G401.6 (cell line): Measurements from ENCODE around the gene VPS13A.

Experiments
- FAIRE-seq: peaks from 2 replicates; lab custom pipeline; 2012; peaks lifted over from hg19 to GRCh38; lab: Jason Lieb, UNC

Gene VPS13A

DNA sequence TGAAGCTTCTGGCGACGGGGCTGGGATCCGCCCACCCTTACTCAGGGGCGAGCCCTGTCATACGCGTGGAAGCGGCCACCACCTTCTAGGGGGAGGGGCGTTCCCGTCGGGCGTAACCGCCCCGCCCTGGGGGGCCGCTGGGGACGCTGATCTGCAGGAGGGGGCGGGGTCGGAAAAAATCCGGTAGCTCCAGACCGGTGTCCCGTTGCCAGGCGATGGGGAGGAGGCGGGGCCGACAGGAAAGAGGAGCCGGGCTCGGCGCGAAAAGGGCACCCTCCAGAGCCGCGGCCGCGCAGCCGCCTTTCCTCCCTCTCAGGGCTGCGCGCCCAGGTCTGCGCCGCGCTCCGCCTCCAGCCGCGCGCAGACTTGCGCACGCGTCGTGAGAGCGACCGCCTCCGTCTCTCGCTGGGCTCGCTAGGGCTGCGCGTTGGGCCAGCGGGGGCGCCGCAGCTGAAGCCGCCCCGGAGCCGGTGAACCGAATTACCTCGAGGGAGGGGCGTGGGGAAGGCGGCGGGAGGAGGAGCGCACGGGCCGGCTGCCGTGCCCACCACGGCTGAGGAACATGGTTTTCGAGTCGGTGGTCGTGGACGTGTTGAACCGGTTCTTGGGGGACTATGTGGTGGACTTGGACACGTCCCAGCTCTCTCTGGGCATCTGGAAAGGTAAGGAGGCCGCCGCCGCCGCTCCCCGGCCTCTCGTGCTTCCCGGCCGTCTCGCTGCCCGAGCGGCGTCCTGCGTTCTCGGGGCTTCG lies at the start of gene VPS13A:
VPS13A (plus strand) TSS at position 392 of the 751 bp plus-strand sequence; CDS start at position 563, 171 bp downstream.
- FAIRE-seq = peak; percentile 91

DNA sequence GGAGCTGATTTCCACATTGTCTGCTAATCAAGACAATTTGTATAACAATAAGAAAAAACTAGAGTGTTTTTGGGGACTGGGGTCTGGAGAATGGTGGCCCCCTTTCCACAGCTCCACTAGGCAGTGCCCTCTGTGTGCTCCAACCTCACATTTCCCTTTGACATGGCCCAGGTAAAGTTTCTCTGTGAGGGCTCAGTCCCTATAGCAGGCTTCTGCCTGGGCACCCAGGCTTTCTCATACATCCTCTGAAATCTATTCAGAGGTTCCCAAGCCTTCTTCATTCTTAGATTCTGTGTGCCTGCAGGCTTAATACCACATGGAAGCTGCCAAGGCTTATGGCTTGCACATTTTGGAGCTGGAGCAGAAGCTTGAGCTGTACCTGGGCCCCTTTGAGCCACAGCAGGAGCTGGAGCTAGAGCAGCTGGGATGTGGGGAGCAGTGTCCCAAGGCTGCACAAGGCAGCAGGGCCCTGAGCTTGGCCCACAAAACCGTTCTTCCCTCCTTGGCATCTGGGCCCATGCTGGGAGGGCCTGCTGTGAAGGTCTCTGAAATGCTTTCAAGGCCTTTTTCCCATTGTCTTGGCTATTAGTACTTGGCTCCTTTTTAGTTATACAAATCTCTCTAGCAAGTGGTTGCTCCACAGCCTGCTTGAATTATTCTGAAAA lies 49.1 kb upstream of the VPS13A start:
- FAIRE-seq = no peak

DNA sequence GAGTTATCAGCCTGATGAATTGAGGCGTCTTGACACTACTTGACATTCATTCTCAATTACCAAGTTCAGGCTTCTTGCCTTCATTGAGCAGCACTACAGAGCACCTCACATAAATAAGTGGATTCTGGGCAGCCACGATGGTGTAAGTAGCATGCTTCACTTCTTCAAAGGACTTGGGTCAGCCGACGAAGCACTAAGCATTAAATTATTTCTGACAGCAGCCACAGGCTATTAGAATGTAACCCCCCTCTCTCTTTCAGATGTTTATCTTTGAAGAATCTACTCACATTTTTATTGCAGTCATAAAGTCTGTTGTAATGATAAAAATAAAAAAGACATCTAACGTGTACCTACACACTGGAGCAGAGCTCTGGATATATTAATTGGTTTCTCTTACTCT lies 45.9 kb upstream of the VPS13A start:
- FAIRE-seq = no peak

DNA sequence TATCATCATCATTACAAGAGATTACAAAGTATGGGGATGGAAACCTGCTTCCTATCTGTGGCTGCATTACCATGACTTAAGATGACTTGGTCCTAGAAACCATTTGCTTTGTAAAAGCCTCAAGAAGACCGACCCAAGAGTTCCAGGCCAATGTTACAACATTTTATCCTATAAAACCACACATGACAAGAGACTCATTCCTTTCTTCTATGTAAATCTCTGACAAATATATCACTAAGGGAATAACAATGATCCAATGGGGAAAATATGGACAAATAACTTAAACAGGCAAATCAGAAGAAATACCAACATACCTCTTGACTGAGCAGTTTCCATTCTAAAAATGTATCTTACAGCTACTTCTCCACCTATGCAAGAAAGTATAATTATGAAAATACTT lies 44.3 kb upstream of the VPS13A start:
- no peak for FAIRE-seq

DNA sequence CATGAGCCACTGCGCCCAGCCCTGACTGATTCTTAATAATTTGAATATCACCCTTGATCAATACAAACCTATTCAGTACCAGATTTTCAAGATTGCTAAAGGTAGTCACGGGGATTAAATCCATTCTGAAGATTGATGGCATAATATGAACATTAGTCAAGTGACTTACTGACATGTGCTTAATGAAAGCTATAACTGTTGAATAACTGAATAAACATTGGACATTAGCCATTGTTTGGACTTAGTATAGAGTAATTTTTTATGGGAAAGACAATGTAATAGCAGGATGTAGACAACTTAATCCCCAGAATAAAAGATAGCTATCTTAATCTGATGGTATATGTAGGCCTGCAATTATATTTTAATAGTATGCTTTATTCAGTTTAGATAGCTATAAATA lies 35.0 kb upstream of the VPS13A start:
- no peak for FAIRE-seq

DNA sequence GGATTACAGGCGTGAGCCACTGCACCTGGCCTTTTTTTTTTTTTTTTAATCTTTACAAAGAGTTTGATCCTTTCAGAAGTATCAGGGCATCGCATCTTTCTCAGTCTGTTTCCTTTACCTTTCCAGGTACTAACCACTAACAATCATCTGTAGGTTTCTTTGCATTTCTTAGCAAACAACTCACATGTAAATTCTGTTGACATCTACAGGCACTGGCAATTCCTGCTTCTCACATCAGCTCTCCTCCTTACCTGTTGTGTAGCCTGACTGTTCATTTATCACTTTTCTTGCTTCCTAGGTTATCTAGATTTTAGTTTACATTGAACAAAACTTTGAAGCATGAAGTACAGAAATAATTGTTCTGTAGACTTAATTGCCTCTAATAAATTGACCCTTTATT lies 27.5 kb upstream of the VPS13A start:
- FAIRE-seq = no peak

DNA sequence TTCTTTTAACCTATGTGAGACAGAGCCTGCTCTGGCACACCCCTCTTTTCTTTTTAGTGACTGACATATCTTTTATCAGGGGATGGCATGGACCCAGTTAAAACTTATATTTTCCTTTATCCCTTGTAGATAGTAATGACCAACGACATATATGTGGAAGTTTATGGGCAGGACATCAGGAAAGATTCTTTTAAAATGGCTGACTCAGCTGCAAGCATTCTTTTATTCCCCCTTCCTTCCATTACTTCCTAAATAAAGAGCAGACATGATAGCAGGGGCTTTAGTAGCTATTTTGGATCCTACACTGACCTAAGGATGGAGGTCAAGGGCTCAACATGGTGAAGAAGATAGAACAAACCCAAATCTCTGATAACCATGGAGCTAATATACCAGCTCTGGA lies 25.0 kb upstream of the VPS13A start:
- FAIRE-seq = no peak

DNA sequence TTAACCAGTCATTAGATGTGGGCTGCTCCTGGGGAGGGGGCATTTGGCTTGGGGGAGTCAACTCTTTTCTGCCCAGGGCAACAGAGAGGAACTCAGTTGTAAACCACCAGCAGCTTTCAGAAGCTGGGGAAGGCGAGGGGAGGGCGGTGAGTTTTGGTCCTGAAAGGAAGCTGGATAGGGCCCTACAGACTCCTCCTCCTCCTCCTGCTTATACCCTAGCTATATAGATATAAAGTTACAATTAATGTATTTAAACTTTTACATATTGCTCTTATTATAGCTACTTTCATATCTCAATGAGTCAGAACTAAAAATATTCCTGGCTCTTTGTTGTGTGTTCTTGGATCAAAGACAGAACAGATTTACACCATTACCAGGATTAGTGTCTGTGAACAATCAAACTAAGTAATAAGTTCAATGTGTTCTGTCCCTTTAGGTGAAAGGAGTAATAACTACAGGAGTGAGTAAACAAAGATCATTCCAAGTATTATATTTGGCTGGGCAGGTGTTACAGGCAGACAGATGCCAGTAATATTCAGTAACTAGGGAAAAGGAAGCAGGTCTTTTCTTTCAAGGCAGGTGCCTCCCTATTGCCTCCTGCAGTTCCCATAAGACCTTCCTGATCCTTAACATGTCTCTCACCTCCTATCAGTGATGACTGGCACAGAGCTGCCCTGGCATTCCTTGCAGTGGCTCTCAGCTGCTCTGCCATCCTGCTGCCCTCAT lies 20.5 kb upstream of the VPS13A start:
- FAIRE-seq = no peak

DNA sequence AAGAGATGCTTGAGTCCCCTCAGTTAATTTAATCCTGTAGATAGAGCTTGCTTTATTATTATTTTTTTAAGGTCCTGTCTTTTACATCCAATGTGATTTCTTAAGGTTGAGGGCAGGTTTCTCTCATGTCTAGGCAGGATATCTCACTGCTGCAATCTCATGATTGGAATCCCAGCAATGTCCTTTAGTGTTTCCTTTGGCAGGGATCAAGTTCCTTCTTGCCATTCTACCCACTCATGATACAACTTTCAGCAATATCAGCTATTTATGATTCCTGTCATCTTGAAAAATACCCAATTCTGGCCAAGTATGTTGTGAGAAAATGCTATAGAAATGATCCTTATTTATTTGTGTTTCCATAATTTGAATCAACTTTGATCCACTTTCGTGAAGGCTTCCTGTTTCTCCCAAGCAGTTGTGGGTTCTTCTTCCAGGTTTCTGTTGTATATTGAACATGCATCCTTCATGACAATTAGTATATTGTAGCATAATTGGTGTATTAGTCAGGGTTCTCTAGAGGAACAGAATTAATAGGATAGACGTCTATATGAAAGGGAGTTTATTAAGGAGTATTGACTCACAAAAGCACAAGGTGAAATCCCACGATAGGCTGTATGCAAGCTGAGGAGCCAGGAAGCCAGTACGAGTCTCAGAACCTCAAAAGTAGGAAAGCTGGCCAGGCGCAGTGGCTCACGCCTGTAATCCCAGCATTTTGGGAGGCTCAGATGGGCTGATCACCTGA lies 18.4 kb upstream of the VPS13A start:
- no peak for FAIRE-seq

DNA sequence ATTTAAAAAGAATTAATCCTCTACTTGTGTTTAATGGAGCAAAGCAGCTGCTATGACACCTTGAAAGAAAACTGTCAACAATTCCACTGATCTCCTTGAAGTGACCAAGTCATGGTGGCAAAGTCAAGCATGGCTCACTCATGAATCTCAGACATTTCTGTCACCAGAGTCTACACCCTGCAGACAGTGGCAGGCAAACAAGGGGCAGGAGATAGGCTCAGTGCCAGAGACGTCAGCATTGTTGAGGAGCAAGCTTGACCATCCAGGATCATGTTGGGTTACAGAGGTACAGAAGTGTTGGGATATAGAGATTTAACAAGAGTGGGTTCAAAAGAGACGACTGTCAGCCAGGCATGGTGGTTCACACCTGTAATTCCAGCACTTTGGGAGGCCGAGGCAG lies 16.1 kb upstream of the VPS13A start:
- FAIRE-seq = no peak

DNA sequence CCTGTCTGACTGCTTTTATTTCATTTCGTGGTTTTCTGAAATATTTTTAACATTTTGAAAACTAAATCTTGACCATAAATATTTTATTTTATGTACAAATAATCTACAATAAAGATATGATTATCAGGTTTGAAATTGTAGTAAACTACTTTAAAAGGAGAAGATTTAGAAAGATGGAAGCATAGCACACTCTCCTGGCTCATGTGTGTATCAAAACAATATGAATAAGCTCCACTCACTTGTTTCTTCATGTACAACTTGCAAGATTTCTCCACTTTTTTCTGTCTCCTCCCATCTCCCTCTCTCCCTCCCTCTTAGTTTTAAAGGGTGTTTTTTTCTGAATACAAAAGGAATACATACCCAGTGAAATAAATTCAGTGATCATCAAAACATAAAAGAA lies 15.4 kb upstream of the VPS13A start:
- FAIRE-seq = no peak

DNA sequence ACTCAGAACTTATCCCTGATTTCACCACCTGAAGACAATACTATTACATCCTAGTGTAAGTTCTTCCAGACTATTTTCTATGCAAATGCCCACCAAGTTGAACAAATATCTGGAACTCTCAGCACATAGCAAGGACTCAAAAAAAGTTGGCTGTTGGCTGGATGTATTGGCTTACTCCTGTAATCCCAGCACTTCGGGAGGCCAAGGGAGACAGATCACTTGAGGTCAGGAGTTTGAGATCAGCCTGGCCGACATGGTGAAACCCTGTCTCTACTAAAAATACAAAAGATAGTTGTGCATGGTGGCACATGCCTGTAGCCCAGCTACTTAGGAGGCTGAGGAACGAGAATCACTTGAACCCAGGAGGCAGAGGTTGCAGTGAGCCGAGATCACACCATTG lies 15.0 kb upstream of the VPS13A start:
- FAIRE-seq = no peak

DNA sequence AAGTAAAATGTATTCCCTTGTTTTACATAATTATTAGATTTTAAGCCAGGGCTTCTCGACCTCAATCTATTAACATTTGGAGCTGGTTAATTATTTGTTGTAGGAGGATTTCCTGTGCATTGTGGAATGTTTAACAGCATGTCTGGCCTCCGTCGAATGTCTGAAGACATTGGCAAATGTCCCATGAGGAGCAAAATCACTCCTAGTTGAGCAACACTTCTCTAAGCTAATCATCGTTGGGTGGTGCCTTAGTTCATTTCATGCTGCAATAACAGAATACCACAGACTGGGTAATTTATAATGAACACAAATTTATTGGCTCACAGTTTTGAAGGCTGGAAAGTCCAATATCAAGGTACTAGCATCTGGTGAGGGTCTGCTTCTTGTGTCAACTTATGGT lies 13.4 kb upstream of the VPS13A start:
- no peak for FAIRE-seq

DNA sequence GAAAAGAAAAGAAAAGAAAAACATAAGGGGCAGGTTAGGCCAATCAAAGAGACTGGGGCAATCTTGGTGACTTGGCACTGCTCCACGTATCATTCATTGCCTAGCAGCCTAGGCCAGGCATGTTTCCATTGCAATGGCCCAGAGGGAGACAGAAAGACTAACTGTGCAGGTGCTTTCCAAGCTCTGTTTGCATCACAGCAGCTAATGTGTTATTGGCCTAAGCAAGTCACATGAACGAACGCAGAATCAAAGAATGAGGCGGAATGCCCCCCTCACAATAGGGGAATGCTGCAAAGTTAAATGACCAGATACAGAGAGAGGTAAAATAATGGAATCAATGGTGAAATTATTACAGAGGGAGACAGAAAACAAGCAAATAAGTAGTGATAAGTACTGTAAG lies 11.1 kb upstream of the VPS13A start:
- no peak for FAIRE-seq

DNA sequence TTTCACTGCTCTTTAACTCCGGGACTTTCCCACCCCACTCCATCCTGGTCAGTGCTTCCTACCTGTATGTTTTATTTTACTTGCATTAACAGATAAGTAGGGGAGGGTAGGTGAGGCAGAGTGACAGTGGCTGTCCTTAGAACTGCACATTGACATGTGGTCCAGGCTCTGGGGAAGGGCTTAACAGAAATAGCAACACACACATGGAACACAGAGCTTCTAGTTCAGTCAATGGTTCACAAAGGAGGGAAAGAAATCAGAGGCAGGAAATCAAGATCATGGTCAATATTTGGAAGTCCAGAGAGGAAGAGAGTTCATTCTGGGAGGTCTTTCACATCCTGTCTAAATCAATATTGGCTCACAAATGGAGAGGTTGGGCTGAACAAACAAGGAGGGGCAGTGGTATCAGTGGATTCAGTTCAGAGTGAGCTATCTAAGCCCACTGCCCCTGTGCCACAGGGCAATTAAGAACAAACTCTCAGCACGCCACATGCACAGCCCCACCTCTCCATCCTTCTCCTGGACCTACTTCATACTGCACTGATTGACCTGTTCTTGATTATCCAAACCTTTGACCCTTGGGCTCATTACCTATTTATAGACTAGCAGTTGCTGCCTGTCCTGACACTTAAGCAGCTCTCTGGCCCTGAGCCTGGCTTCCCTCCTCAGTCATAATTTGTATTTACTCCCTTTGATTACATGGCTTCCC lies 6.2 kb upstream of the VPS13A start:
- FAIRE-seq = no peak

DNA sequence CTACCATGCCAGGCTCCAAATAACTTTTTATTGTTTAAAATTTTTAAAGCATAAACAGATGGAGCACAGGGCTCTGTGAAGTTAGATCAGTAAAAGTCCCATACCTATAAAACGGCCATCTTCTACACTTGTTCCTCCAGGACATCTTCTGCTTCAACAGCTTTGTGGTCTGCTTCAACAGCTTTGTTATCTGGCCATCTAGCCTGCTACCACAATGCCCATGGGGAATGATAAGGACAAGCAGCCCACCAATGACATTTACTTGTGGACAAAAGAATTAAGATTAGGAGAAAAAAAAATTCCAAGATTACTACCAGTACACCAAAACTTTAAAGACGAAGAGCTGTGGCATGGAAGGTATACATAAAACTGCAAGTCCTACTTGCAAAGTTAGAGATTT lies 2.2 kb upstream of the VPS13A start:
- no peak for FAIRE-seq

DNA sequence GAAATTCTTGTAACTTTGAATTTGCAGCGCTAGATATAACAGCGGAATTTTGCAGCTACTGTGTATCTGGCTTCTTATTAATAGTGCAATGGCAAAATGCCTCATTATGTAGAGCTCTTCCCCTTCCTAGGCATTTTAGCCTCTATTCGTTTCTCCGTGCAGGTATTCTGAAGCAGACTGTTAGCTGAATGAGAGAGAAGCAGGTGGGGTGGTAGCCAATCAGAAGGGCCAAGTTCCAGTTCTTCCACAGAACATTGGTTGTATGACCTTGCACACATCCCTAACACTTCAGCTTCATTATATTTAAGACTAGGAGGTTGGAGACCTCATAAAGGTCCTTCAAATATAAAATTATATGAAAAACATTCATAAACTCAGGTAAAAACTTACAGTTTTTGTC lies 1.2 kb upstream of the VPS13A start:
- no peak for FAIRE-seq

DNA sequence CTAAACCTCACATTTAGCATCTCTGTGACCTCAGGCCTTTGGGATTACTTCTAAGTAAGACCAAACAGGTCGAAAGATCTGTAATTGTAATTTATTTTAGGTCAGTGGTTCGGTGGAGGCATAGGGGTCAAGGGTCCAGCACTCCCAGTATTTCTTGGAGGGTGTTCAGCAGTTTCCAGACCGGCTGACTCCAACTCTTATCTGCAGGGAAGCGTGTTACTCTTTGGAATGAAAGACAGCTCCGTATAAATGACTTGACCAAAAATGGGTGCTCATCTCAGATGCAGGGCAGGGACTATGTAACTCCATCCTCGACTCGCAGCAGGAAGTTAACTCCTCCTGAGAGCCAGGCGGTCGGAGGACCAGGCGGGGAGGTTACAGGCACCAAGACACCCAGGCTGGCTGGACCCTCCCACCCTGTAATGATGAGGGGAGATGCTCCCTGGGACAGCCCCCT lies 620 bp upstream of the VPS13A start:
- FAIRE-seq = no peak

DNA sequence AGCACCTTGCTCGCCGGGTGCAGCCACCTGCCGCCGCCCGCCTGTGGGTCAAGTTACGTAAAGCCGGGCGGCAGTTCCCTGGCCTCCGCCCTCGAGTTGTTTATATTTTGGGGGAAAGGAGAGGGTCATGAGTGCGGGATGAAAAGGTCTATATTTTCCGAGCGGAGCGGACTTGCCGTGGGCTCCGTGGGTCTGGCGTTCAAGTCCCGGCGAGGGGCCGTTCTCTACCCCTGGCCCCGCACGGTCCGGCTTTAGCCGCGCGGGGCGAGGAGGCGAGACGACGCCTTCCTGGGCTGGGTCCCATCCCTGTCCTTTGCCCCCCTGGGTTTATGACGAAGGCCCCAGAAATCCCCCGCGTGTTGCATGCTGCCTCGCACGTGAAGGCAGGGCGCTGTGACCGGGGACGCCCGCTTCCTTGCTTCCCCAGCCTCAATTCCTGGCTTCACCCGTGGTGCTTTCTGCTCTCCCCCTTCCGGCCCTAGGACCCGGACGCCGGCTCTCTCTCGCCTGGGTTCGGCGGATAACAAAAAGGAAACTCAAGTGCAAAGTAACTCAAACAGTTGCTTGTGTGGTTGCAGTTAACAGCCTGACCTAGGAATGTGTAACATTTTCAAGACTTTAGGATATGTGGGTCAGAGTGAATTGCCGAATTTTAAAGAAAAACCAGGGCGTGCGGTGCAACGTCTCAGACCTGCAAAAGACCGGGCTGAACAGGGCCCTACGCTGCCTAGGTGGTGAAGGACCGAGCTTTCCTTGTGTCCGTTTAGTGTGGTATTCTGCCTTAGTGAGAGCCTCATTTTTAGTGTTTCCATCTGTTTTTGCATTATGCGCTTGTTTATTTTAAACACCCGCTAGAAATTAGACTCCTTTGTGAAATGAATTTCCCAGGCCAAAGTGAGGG lies 810 bp downstream of the VPS13A start:
- no peak for FAIRE-seq

DNA sequence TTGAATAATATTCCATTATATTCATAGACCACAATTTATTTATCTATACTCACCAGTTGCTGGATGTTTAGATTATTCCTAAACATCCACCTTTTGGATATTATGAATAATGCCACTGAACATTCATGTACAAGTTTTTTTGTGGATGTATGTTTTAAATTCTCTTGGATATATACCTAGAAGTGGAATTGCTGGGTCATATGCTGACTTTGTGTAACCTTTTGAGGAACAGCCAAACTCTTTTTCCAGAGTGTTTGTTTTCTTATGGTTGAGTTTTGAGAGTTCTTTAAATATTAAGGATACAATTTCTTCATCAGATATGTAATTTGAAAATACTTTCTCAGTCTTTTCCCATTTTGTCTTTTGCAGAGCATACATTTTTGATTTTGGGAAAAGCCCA lies 2.7 kb downstream of the VPS13A start:
- no peak for FAIRE-seq

DNA sequence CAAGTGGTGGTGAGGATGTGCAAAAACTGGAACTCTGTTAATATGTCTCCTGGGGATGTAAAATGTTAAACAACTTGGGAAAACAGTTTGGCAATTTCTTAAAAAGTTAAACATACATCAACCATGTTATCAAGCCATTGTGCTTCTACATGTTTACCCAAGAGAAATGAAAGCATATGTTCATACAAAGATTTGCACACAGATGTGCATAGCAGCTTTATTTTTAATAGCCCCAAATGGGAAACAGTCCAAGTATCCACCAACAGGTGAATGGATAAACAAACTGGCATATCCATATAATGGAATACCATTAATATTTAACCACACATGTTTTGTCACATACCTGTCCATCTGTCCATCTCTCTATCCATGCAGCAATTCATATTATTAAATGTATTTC lies 6.2 kb downstream of the VPS13A start:
- no peak for FAIRE-seq
